ENCODE data around the gene KNCN. TPM values are rescaled to one million over a fixed set of nuclear protein-coding genes. Genes with fewer than 3 reads are reported as not detected.

Gene KNCN
- total RNA-seq, 1 experiment from 2014 or later, result not detected

- Histone ChIP-seq H3K4me3 (ENCODE audit: insufficient read depth, low read depth, low read length) (no peak overlapping the region), H3K27me3 (ENCODE audit: control insufficient read depth, insufficient read depth, low read length) (peaks cover 2% of the 10 kb centered on the region; the same call in 1 of the 2 replicates), H3K36me3 (replicated peaks; ENCODE audit: control insufficient read depth, insufficient read depth, low read length) (no peaks in the 10 kb centered on the region)
- DNase-seq, result no peak
These were observed 4.6 kb upstream of the KNCN start for GRCh38 chr1:46555826-46556619.

- H3K36me3 ChIP-seq (replicated peaks; ENCODE audit: control insufficient read depth, insufficient read depth, low read length), result no peaks in the 10 kb centered on the region
- DNase-seq, result peak; percentile 56
- H3K27me3 ChIP-seq (ENCODE audit: control insufficient read depth, insufficient read depth, low read length), result peaks cover 5% of the 10 kb centered on the region; the same call in 1 of the 2 replicates
- no peak overlapping the region for H3K4me3 ChIP-seq (ENCODE audit: insufficient read depth, low read depth, low read length)
These were observed 3.3 kb upstream of the KNCN start for GRCh38 chr1:46554597-46555381.

GRCh38 chr1:46554236-46554596 lies 2.8 kb upstream of the KNCN start:
- Histone ChIP-seq H3K36me3 (replicated peaks; ENCODE audit: control insufficient read depth, insufficient read depth, low read length) (no peaks in the 10 kb centered on the region), H3K4me3 (ENCODE audit: insufficient read depth, low read depth, low read length) (no peak overlapping the region), H3K27me3 (ENCODE audit: control insufficient read depth, insufficient read depth, low read length) (peaks cover 6% of the 10 kb centered on the region; the same call in 1 of the 2 replicates)
- no peak for DNase-seq

GRCh38 chr1:46553506-46553905 lies 2.1 kb upstream of the KNCN start:
- H3K4me3 ChIP-seq (ENCODE audit: insufficient read depth, low read depth, low read length), result no peak overlapping the region
- DNase-seq, result peak; percentile 61
- H3K36me3 ChIP-seq (replicated peaks; ENCODE audit: control insufficient read depth, insufficient read depth, low read length), result no peaks in the 10 kb centered on the region
- peaks cover 6% of the 10 kb centered on the region; the same call in 1 of the 2 replicates for H3K27me3 ChIP-seq (ENCODE audit: control insufficient read depth, insufficient read depth, low read length)

- H3K4me3 ChIP-seq (ENCODE audit: insufficient read depth, low read depth, low read length), result no peak overlapping the region
- DNase-seq, result no peak
- H3K36me3 ChIP-seq (replicated peaks; ENCODE audit: control insufficient read depth, insufficient read depth, low read length), result no peaks in the 10 kb centered on the region
- peaks cover 6% of the 10 kb centered on the region for H3K27me3 ChIP-seq (ENCODE audit: control insufficient read depth, insufficient read depth, low read length)
These were observed 1.1 kb upstream of the KNCN start for GRCh38 chr1:46552357-46553237.

- Histone ChIP-seq H3K27me3 (ENCODE audit: control insufficient read depth, insufficient read depth, low read length) (peaks cover 21% of the 10 kb centered on the region), H3K36me3 (replicated peaks; ENCODE audit: control insufficient read depth, insufficient read depth, low read length) (no peaks in the 10 kb centered on the region), H3K4me3 (ENCODE audit: insufficient read depth, low read depth, low read length) (no peak overlapping the region)
- DNase-seq, result peak; percentile 84
These were observed 656 bp downstream of the KNCN start for GRCh38 chr1:46550751-46551231.

GRCh38 chr1:46549697-46550681 lies 1.5 kb downstream of the KNCN start:
- DNase-seq, result peak; percentile 76
- Histone ChIP-seq H3K27me3 (ENCODE audit: control insufficient read depth, insufficient read depth, low read length) (peaks cover 29% of the 10 kb centered on the region), H3K4me3 (ENCODE audit: insufficient read depth, low read depth, low read length) (no peak overlapping the region), H3K36me3 (replicated peaks; ENCODE audit: control insufficient read depth, insufficient read depth, low read length) (no peaks in the 10 kb centered on the region)

GRCh38 chr1:46547481-46548383 lies 3.7 kb downstream of the KNCN start:
- Histone ChIP-seq H3K4me3 (ENCODE audit: insufficient read depth, low read depth, low read length) (no peak overlapping the region), H3K36me3 (replicated peaks; ENCODE audit: control insufficient read depth, insufficient read depth, low read length) (no peaks in the 10 kb centered on the region), H3K27me3 (ENCODE audit: control insufficient read depth, insufficient read depth, low read length) (peaks cover 51% of the 10 kb centered on the region)
- peak; percentile 82 for DNase-seq

GRCh38 chr1:46546210-46546609 lies 5.2 kb downstream of the KNCN start:
- Histone ChIP-seq H3K4me3 (ENCODE audit: insufficient read depth, low read depth, low read length) (no peak overlapping the region), H3K27me3 (ENCODE audit: control insufficient read depth, insufficient read depth, low read length) (peaks cover 62% of the 10 kb centered on the region), H3K36me3 (replicated peaks; ENCODE audit: control insufficient read depth, insufficient read depth, low read length) (no peaks in the 10 kb centered on the region)
- DNase-seq, result no peak

GRCh38 chr1:46545784-46546183 lies 5.7 kb downstream of the KNCN start:
- peak; percentile 36 for DNase-seq
- Histone ChIP-seq H3K27me3 (ENCODE audit: control insufficient read depth, insufficient read depth, low read length) (peaks cover 66% of the 10 kb centered on the region), H3K4me3 (ENCODE audit: insufficient read depth, low read depth, low read length) (no peak overlapping the region), H3K36me3 (replicated peaks; ENCODE audit: control insufficient read depth, insufficient read depth, low read length) (no peaks in the 10 kb centered on the region)

GRCh38 chr1:46544561-46545240 lies 6.7 kb downstream of the KNCN start:
- peak; percentile 78 for DNase-seq
- Histone ChIP-seq H3K4me3 (ENCODE audit: insufficient read depth, low read depth, low read length) (peak overlapping the region; percentile 39), H3K27me3 (ENCODE audit: control insufficient read depth, insufficient read depth, low read length) (peaks cover 69% of the 10 kb centered on the region), H3K36me3 (replicated peaks; ENCODE audit: control insufficient read depth, insufficient read depth, low read length) (no peaks in the 10 kb centered on the region)

Measured in H7 (cell line).